Measurements from ENCODE around the gene SORCS2. TPM values are rescaled to one million over a fixed set of nuclear protein-coding genes. Genes with fewer than 3 reads are reported as not detected.

SORCS2 gene
- total and polyA plus RNA-seq, 2 of the 4 experiments (the other 2 are of a cell fraction) = 0.36 to 0.62 TPM

DNA sequence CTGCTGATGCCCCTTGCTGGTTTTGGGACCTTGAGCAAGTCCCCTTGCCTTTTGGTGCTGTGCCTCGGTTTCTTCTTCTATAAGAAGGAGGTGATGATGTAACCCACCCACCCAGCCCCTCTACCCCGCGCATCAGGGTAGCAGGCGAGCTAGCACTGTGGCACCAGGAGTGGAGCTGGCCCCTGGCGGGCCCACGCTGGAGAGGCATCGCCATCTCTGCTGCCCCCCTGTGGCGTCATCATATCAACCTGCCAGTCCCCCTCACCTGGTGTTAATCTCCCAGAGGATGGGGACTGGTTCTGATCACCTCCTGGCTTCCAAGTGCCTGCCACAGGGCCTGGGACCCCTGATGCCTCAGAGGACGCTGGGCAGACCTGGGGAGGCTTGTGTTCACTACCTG lies 6.3 kb upstream of the SORCS2 start:
- H3K9me1 ChIP-seq (ENCODE audit: insufficient read depth, low read length) = no peaks in the 10 kb centered on the region
- dilution Hi-C loops (cut with HindIII; ENCODE audit: low sequenced_read_pairs, unreplicated experiment) = no loop called here
- no peak overlapping the region for H3K18ac ChIP-seq (ENCODE audit: low read depth, low read length)
- in situ Hi-C loops (cut with MboI; ENCODE audit: low sequenced_read_pairs) = no loop called here
- H2BK5ac ChIP-seq (ENCODE audit: low read depth, low read length, poor library complexity, severe bottlenecking) = no peak overlapping the region
- DNase-seq = no peak
- H4K20me1 ChIP-seq (ENCODE audit: insufficient read depth, low read length) = peaks cover 3% of the 10 kb centered on the region; the same call in 1 of the 2 replicates
- no peak overlapping the region for H3K4ac ChIP-seq (ENCODE audit: low read depth, low read length)
- TF ChIP-seq POLR2A (IDR thresholded peaks at IDR 0.05; ENCODE audit: low read depth, low read length) (no peak), NFE2L2 (IDR thresholded peaks at IDR 0.05; ENCODE audit: low read depth, low read length) (no peak), MAZ (IDR thresholded peaks at IDR 0.05; ENCODE audit: borderline replicate concordance, low read depth, low read length) (no peak), CEBPB (IDR thresholded peaks at IDR 0.05; ENCODE audit: low read depth, low read length) (no peak), CHD1 (IDR thresholded peaks at IDR 0.05; ENCODE audit: low read depth, low read length) (no peak), FOS (IDR thresholded peaks at IDR 0.05; ENCODE audit: low read depth, low read length) (no peak), MXI1 (IDR thresholded peaks at IDR 0.05; ENCODE audit: borderline replicate concordance, low read depth, low read length) (no peak), RCOR1 (IDR thresholded peaks at IDR 0.05; ENCODE audit: insufficient replicate concordance, low read length) (no peak), RAD21 (IDR thresholded peaks at IDR 0.05; ENCODE audit: low read length) (0 out of 2 replicates have a peak, but pooled peaks have one; percentile 32), MAFK (IDR thresholded peaks at IDR 0.05; ENCODE audit: low read depth, low read length) (no peak)
- TF ChIP-seq, protein P1, sequence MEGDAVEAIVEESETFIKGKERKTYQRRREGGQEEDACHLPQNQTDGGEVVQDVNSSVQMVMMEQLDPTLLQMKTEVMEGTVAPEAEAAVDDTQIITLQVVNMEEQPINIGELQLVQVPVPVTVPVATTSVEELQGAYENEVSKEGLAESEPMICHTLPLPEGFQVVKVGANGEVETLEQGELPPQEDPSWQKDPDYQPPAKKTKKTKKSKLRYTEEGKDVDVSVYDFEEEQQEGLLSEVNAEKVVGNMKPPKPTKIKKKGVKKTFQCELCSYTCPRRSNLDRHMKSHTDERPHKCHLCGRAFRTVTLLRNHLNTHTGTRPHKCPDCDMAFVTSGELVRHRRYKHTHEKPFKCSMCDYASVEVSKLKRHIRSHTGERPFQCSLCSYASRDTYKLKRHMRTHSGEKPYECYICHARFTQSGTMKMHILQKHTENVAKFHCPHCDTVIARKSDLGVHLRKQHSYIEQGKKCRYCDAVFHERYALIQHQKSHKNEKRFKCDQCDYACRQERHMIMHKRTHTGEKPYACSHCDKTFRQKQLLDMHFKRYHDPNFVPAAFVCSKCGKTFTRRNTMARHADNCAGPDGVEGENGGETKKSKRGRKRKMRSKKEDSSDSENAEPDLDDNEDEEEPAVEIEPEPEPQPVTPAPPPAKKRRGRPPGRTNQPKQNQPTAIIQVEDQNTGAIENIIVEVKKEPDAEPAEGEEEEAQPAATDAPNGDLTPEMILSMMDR (conservative IDR thresholded peaks at IDR 0.05; ENCODE audit: low read depth, low read length) = peak; percentile 30; the same call in 1 of the 2 replicates
- H3K27ac ChIP-seq (ENCODE audit: insufficient read depth, low read length) = no peak overlapping the region
- BruUV-seq (replicated peaks) = no TSS peak
- H3K23ac ChIP-seq (ENCODE audit: low read depth, low read length) = no peak overlapping the region
- no peak overlapping the region for H3K4me2 ChIP-seq (ENCODE audit: low read depth, low read length)
- intact Hi-C loops (cut with micrococcal nuclease) = no loop called here
- no peak overlapping the region for H3K4me3 ChIP-seq (ENCODE audit: insufficient read depth, low read depth, low read length)
- H2AFZ ChIP-seq (replicated peaks; ENCODE audit: low read length, poor library complexity) = no peak overlapping the region
- WGBS, 2 experiments (ENCODE audit: extremely low coverage in 2 of 2, insufficient read length in 1 of 2) = 60% methylated on average over 1 of the region's 9 CpGs; no CpG with 5 or more reads in 1 of the 2 experiments
- POLR2A ChIA-PET (ENCODE audit: unreplicated experiment) = no interaction called here
- H3K36me3 ChIP-seq (ENCODE audit: control insufficient read depth, insufficient read depth, low read length) = no peaks in the 10 kb centered on the region
- peak; percentile 24; the same call in 1 of the 2 replicates for ATAC-seq (ENCODE audit: low read depth)
- H2BK120ac ChIP-seq (ENCODE audit: low read depth, low read length) = no peak overlapping the region
- H2BK20ac ChIP-seq (ENCODE audit: low read depth, low read length) = no peak overlapping the region
- no peak overlapping the region for H2AK9ac ChIP-seq (replicated peaks; ENCODE audit: low read depth, low read length, poor library complexity)
- H3K4me1 ChIP-seq (ENCODE audit: control insufficient read depth, insufficient read depth, low read length) = no peaks in the 10 kb centered on the region
- peaks cover 2% of the 10 kb centered on the region for H3K9me3 ChIP-seq (ENCODE audit: control insufficient read depth, insufficient read depth, low read length)
- no peak overlapping the region for H2BK15ac ChIP-seq (ENCODE audit: low read depth, low read length)
- H3K56ac ChIP-seq (ENCODE audit: extremely low read depth, insufficient read depth, low read length) = no peak overlapping the region
- H4K5ac ChIP-seq (ENCODE audit: low read depth, low read length) = no peak overlapping the region
- no peak overlapping the region for H4K91ac ChIP-seq (ENCODE audit: insufficient read depth, low read depth, low read length)
- H3K14ac ChIP-seq (replicated peaks; ENCODE audit: low read depth, low read length) = no peak overlapping the region
- no peak overlapping the region for H3K9ac ChIP-seq (ENCODE audit: low read depth, low read length)
- H2AK5ac ChIP-seq (ENCODE audit: low read depth, low read length) = no peak overlapping the region
- H3K27me3 ChIP-seq (ENCODE audit: control insufficient read depth, insufficient read depth, low read length) = peaks cover 55% of the 10 kb centered on the region
- CTCF ChIA-PET = no interaction called here
- H4K8ac ChIP-seq (ENCODE audit: low read depth in 2 of 2, low read length in 2 of 2) = no peak overlapping the region
- no peaks in the 10 kb centered on the region for H3K79me1 ChIP-seq (ENCODE audit: low read depth in 1 of 2, low read length in 2 of 2)
